RWPE2 (cell line): ENCODE measurements around the gene OSTM1.

Experiments
- ATAC-seq: fragments of 200-7000 bp; cut with Tn5 transposase; 3 replicates; pipeline ENCODE4 v1.9.1; 2021; ENCODE audit warnings: low read depth
- DNase-seq: peaks from one replicate; pipeline ENCODE4 v3.0.0-alpha.2; 2020; ENCODE audit warnings: low spot score
- H3K27ac ChIP-seq: fragments of 450-650 bp; 2 replicates; pipeline ENCODE4 v1.5.1; 2017; ENCODE audit warnings: mild to moderate bottlenecking; ENCODE audit not compliant: poor library complexity, severe bottlenecking
- H3K27me3 ChIP-seq: fragments of 250-450 bp; sonication (Bioruptor Pico); 2 replicates; pipeline ENCODE4 v1.5.1; 2021; ENCODE audit warnings: mild to moderate bottlenecking, moderate library complexity; ENCODE audit not compliant: insufficient read depth, poor library complexity, severe bottlenecking
- H3K36me3 ChIP-seq: fragments of 250-450 bp; sonication (Bioruptor Pico); 2 replicates; pipeline ENCODE4 v1.5.1; 2020; ENCODE audit warnings: low read depth, mild to moderate bottlenecking, moderate library complexity
- H3K4me1 ChIP-seq: fragments of 250-450 bp; sonication (Bioruptor Pico); 2 replicates; pipeline ENCODE4 v1.5.1; 2021; ENCODE audit warnings: mild to moderate bottlenecking, moderate library complexity; ENCODE audit not compliant: insufficient read depth, poor library complexity, severe bottlenecking
- H3K4me3 ChIP-seq: fragments of 250-450 bp; sonication (Bioruptor Pico); 2 replicates; pipeline ENCODE4 v1.5.1; 2021; ENCODE audit warnings: mild to moderate bottlenecking, moderate library complexity; ENCODE audit not compliant: severe bottlenecking
- H3K9me3 ChIP-seq: fragments of 250-450 bp; sonication (Bioruptor Pico); 2 replicates; pipeline ENCODE4 v1.5.1; 2021; ENCODE audit warnings: mild to moderate bottlenecking, moderate library complexity; ENCODE audit not compliant: severe bottlenecking
- TF ChIP-seq, protein P1 (sequence below): fragments of 450-650 bp; IDR thresholded peaks from one replicate; pipeline ENCODE4 v1.5.1; 2017; ENCODE audit warnings: mild to moderate bottlenecking, moderate library complexity; ENCODE audit not compliant: poor library complexity, severe bottlenecking

OSTM1 gene

GRCh38 chr6:108039681-108040080 is 34.9 kb downstream of the OSTM1 start:
- H3K9me3 ChIP-seq: no peaks in the 10 kb centered on the region
- H3K27me3 ChIP-seq: no peaks in the 10 kb centered on the region
- peaks cover 30% of the 10 kb centered on the region for H3K36me3 ChIP-seq
- TF ChIP-seq, protein P1, sequence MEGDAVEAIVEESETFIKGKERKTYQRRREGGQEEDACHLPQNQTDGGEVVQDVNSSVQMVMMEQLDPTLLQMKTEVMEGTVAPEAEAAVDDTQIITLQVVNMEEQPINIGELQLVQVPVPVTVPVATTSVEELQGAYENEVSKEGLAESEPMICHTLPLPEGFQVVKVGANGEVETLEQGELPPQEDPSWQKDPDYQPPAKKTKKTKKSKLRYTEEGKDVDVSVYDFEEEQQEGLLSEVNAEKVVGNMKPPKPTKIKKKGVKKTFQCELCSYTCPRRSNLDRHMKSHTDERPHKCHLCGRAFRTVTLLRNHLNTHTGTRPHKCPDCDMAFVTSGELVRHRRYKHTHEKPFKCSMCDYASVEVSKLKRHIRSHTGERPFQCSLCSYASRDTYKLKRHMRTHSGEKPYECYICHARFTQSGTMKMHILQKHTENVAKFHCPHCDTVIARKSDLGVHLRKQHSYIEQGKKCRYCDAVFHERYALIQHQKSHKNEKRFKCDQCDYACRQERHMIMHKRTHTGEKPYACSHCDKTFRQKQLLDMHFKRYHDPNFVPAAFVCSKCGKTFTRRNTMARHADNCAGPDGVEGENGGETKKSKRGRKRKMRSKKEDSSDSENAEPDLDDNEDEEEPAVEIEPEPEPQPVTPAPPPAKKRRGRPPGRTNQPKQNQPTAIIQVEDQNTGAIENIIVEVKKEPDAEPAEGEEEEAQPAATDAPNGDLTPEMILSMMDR: no peak
- no peak overlapping the region for H3K27ac ChIP-seq
- H3K4me1 ChIP-seq: no peaks in the 10 kb centered on the region
- no peak for DNase-seq
- no peak overlapping the region for H3K4me3 ChIP-seq
- ATAC-seq: no peak

DNA sequence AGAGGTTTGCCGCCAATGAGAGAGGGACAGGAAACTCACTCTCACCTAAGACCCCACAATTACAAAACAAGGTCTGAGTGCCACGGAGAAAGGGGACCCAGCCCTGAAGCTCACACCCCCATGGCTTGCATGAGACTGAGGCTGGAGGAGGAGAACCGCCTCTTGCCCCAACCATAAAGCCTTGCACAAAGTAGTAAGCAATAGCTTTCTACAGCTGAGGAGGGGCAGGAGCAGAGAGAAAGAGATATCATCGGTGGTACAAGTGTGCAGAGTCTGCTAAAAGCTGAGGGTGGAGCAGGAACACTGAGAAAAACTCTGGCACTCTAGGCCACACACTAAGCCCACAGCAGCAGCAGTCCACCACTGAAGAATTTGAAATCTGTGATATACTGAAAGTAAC is 37.7 kb downstream of the OSTM1 start:
- H3K36me3 ChIP-seq: peaks cover 13% of the 10 kb centered on the region
- TF ChIP-seq, protein P1: no peak
- H3K27me3 ChIP-seq: no peaks in the 10 kb centered on the region
- H3K4me3 ChIP-seq: no peak overlapping the region
- H3K4me1 ChIP-seq: no peaks in the 10 kb centered on the region
- no peak for DNase-seq
- no peak for ATAC-seq
- no peak overlapping the region for H3K27ac ChIP-seq
- no peaks in the 10 kb centered on the region for H3K9me3 ChIP-seq

DNA sequence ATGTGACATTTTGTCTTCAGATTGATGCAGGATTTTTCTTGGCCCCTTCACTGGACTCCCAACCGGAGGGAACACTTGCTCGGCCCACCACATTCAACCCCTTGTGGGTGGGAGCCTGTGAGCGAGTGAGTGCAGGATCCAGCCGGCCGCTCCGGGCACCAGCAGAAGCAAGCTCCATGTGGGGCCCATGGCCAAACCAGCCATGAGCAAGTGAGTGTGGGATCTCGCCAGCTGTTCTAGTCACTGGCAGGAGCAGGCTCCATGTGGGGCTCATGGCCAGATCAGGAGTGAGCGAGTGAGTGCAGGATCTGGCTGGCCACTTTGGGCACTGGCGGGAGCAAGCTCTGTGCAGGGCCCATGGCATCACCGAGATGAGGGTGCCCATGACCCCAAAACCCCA is 42.6 kb downstream of the OSTM1 start:
- H3K36me3 ChIP-seq: no peaks in the 10 kb centered on the region
- no peak overlapping the region for H3K4me3 ChIP-seq
- TF ChIP-seq, protein P1: no peak
- ATAC-seq (no peak), DNase-seq (no peak)
- no peaks in the 10 kb centered on the region for H3K9me3 ChIP-seq
- H3K27ac ChIP-seq: no peak overlapping the region
- no peaks in the 10 kb centered on the region for H3K4me1 ChIP-seq
- no peaks in the 10 kb centered on the region for H3K27me3 ChIP-seq

DNA sequence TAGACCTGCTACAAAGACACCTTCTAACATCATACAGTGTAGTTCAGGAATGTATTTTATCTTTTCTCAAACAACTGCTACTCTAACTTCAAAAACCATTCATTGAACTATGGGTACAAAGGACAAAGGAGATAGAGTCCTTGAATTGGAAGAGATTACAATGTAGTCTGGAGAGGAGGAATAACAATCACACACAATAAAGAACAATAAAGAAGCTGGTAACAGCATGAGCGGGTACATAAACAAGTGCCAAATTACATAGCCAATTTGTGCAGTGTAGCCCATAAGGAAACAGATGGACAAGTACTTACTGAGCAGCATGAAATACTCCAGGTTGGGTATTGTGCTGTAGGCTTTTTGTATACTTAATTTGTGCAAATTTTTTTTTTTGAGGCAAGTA is 44.3 kb downstream of the OSTM1 start:
- no peaks in the 10 kb centered on the region for H3K36me3 ChIP-seq
- no peak for ATAC-seq
- no peaks in the 10 kb centered on the region for H3K4me1 ChIP-seq
- no peak overlapping the region for H3K4me3 ChIP-seq
- H3K27me3 ChIP-seq: no peaks in the 10 kb centered on the region
- TF ChIP-seq, protein P1: no peak
- no peaks in the 10 kb centered on the region for H3K9me3 ChIP-seq
- H3K27ac ChIP-seq: no peak overlapping the region
- no peak for DNase-seq

- no peak for ATAC-seq
- no peaks in the 10 kb centered on the region for H3K9me3 ChIP-seq
- H3K36me3 ChIP-seq: no peaks in the 10 kb centered on the region
- no peak overlapping the region for H3K4me3 ChIP-seq
- H3K27me3 ChIP-seq: no peaks in the 10 kb centered on the region
- no peaks in the 10 kb centered on the region for H3K4me1 ChIP-seq
- no peak overlapping the region for H3K27ac ChIP-seq
- TF ChIP-seq, protein P1: no peak
- DNase-seq: no peak
Observed at GRCh38 chr6:108029226-108029921, 45.2 kb downstream of the OSTM1 start.
